Putamen (tissue), 1 donor: ENCODE results near the gene MSMP.

Experiments
- DNase-seq: peaks from one replicate; pipeline ENCODE4 v3.0.0-alpha.2; 2016; ENCODE audit warnings: low spot score

Gene MSMP

GRCh38 chr9:35771534-35771933, 17.5 kb upstream of the MSMP start:
- no peak for DNase-seq

GRCh38 chr9:35771075-35771433, 17.0 kb upstream of the MSMP start:
- DNase-seq: no peak

- DNase-seq: no peak
Measured at GRCh38 chr9:35769763-35770162, 15.7 kb upstream of the MSMP start.

GRCh38 chr9:35767458-35767857, 13.4 kb upstream of the MSMP start:
- no peak for DNase-seq

- DNase-seq: no peak
Measured at GRCh38 chr9:35766997-35767396, 12.9 kb upstream of the MSMP start.

- no peak for DNase-seq
Measured at GRCh38 chr9:35763803-35764202, 9.7 kb upstream of the MSMP start.

- DNase-seq: no peak
Measured at GRCh38 chr9:35763181-35763580, 9.1 kb upstream of the MSMP start.

- no peak for DNase-seq
Measured at GRCh38 chr9:35760651-35761050, 6.6 kb upstream of the MSMP start.

- no peak for DNase-seq
Measured at GRCh38 chr9:35759795-35760194, 5.7 kb upstream of the MSMP start.

GRCh38 chr9:35758475-35759050, 4.5 kb upstream of the MSMP start:
- DNase-seq: no peak

- no peak for DNase-seq
Measured at GRCh38 chr9:35757892-35758275, 3.8 kb upstream of the MSMP start.

- peak; percentile 34 for DNase-seq
Measured at GRCh38 chr9:35757226-35757891, 3.3 kb upstream of the MSMP start.

GRCh38 chr9:35756275-35757225, 2.5 kb upstream of the MSMP start:
- DNase-seq: peak; percentile 58

- DNase-seq: no peak
Measured at GRCh38 chr9:35755071-35755470, 995 bp upstream of the MSMP start.

GRCh38 chr9:35753466-35753865, 610 bp downstream of the MSMP start:
- DNase-seq: no peak

- no peak for DNase-seq
Measured at GRCh38 chr9:35750256-35750531, 3.9 kb downstream of the MSMP start.

- peak; percentile 42 for DNase-seq
Measured at GRCh38 chr9:35749515-35750255, 4.4 kb downstream of the MSMP start.

GRCh38 chr9:35748858-35749514, 5.1 kb downstream of the MSMP start, which contains the start of the genes GBA2 and RGP1:
Gene GBA2 (minus strand): TSS chr9:35749228. CDS start chr9:35748704, 524 bp downstream.
Gene RGP1 (plus strand): TSS chr9:35749287. CDS start chr9:35749756, 469 bp downstream.
- DNase-seq: peak; percentile 86

GRCh38 chr9:35748242-35748857, 5.7 kb downstream of the MSMP start:
- no peak for DNase-seq

GRCh38 chr9:35746583-35746982, 7.5 kb downstream of the MSMP start:
- DNase-seq: no peak

- no peak for DNase-seq
Measured at GRCh38 chr9:35745569-35745968, 8.5 kb downstream of the MSMP start.
